T-helper 2 cell (primary cell): Measurements from ENCODE around the gene SEC14L5.
"Not testable (repeated sequence)": the region's sequence is repeated elsewhere in the genome, so short reads cannot be mapped to it uniquely, and the experiment has no call there.

Experiments
- DNase-seq, 5 experiments: peaks; one replicate each; pipeline versions ENCODE4 v3.0.0 to v3.0.0-alpha.2; 2012 to 2022

Gene SEC14L5

GRCh38 chr16:4931381-4931780, 26.7 kb upstream of the SEC14L5 start:
- DNase-seq: no peak

GRCh38 chr16:4933433-4933832, 24.7 kb upstream of the SEC14L5 start:
- no peak for DNase-seq

- DNase-seq: no peak
These were observed 24.2 kb upstream of the SEC14L5 start for GRCh38 chr16:4933871-4934395.

- no peak for DNase-seq
These were observed 23.5 kb upstream of the SEC14L5 start for GRCh38 chr16:4934591-4934990.

- no peak for DNase-seq
These were observed 22.8 kb upstream of the SEC14L5 start for GRCh38 chr16:4935241-4935855.

- DNase-seq: no peak
These were observed 21.7 kb upstream of the SEC14L5 start for GRCh38 chr16:4936181-4936990.

- no peak for DNase-seq
These were observed 20.9 kb upstream of the SEC14L5 start, which contains the start of gene PPL for GRCh38 chr16:4936991-4937781. Gene PPL, minus strand, starts transcription at chr16:4937148. Its CDS starts 103 bp downstream, at chr16:4937045.

- no peak for DNase-seq
These were observed 20.1 kb upstream of the SEC14L5 start for GRCh38 chr16:4937782-4938682.

- no peak for DNase-seq
These were observed 19.5 kb upstream of the SEC14L5 start for GRCh38 chr16:4938683-4939030.

GRCh38 chr16:4940719-4941118, 17.4 kb upstream of the SEC14L5 start:
- no peak for DNase-seq

- no peak for DNase-seq
These were observed 15.6 kb upstream of the SEC14L5 start for GRCh38 chr16:4942481-4942880.

- DNase-seq: no peak
These were observed 13.5 kb upstream of the SEC14L5 start for GRCh38 chr16:4944333-4945281.

- DNase-seq: no peak
These were observed 12.3 kb upstream of the SEC14L5 start for GRCh38 chr16:4945560-4946502.

- no peak for DNase-seq
These were observed 11.2 kb upstream of the SEC14L5 start for GRCh38 chr16:4946917-4947316.

GRCh38 chr16:4947722-4948503, 10.2 kb upstream of the SEC14L5 start:
- no peak for DNase-seq

- DNase-seq: no peak
These were observed 9.0 kb upstream of the SEC14L5 start for GRCh38 chr16:4948903-4949766.

- no peak for DNase-seq
These were observed 8.1 kb upstream of the SEC14L5 start for GRCh38 chr16:4949986-4950385.

- not testable (repeated sequence) for DNase-seq
These were observed 6.5 kb upstream of the SEC14L5 start for GRCh38 chr16:4951583-4951982.
